Measurements from ENCODE around the gene TBCEL. TPM values are rescaled to one million over a fixed set of nuclear protein-coding genes. Genes with fewer than 3 reads are reported as not detected.

Gene TBCEL, protein sequence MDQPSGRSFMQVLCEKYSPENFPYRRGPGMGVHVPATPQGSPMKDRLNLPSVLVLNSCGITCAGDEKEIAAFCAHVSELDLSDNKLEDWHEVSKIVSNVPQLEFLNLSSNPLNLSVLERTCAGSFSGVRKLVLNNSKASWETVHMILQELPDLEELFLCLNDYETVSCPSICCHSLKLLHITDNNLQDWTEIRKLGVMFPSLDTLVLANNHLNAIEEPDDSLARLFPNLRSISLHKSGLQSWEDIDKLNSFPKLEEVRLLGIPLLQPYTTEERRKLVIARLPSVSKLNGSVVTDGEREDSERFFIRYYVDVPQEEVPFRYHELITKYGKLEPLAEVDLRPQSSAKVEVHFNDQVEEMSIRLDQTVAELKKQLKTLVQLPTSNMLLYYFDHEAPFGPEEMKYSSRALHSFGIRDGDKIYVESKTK
- total RNA-seq: 25.0 TPM
- long read RNA-seq, full-length matches to known transcripts: 5 of 8 reads
- long read RNA-seq, partial matches to known transcripts: 1 of 8 reads
- long read RNA-seq, other reads (novel, unspliced or antisense): 2 of 8 reads

DNA sequence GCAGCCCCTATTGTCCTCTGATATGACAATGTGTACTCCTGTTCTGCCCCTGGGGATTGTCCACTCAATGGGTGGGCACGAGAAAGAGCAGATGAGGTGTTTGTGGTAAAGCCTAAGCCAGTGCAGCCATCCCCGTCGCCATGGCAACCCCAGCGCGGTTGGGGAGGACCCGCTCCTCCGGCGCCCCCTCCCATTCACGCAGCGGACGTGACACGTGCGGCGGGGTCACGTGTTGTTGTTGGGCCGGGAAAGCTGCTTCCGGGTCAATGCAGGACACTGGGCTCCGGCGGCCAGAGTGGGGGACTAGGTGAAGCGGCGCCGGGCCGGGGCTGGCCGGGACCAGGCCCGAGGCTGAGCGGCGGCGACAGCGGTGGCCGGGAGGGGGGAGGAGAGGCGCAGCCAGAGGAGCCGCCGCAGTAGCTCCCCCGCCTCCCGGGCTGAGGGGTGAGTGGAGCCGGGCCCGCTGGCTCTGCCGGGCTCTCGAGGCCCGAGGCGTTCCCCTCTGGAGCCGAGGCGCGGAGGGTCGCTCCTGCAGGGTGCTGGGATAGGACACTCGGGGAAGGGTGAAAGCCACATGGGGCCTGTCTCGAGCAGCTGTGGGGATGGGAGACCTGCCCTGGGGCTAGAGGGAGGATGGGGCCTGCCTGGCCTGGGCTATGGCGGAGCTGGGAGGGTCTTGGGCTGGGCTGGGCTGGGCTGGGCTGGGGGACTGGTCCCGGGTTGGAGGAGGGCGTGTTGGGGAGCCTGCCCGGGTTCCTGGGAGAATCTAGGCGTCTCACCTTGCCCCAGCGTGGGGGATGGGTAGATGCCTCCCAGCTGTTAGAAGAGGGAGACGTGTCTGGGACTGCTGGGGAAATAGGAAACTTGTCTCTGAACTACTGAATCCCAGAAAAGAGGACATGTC is at the start of gene TBCEL:
TBCEL (plus strand) TSS at position 255 of the 904 bp plus-strand sequence. CDS start 21,589 bp downstream, outside the sequence.
- Histone ChIP-seq H3K36me3 (no peaks in the 10 kb centered on the region), H3K27me3 (ENCODE audit: low read depth) (no peaks in the 10 kb centered on the region), H3K4me1 (peaks cover 45% of the 10 kb centered on the region), H3K27ac (replicated peaks) (peak within 1 kb of the TSS; percentile 73), H3K9me3 (replicated peaks) (no peaks in the 10 kb centered on the region), H3K4me3 (peak within 1 kb of the TSS; percentile 76)
- TF ChIP-seq, protein P1, sequence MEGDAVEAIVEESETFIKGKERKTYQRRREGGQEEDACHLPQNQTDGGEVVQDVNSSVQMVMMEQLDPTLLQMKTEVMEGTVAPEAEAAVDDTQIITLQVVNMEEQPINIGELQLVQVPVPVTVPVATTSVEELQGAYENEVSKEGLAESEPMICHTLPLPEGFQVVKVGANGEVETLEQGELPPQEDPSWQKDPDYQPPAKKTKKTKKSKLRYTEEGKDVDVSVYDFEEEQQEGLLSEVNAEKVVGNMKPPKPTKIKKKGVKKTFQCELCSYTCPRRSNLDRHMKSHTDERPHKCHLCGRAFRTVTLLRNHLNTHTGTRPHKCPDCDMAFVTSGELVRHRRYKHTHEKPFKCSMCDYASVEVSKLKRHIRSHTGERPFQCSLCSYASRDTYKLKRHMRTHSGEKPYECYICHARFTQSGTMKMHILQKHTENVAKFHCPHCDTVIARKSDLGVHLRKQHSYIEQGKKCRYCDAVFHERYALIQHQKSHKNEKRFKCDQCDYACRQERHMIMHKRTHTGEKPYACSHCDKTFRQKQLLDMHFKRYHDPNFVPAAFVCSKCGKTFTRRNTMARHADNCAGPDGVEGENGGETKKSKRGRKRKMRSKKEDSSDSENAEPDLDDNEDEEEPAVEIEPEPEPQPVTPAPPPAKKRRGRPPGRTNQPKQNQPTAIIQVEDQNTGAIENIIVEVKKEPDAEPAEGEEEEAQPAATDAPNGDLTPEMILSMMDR (IDR thresholded peaks at IDR 0.05; ENCODE audit: borderline replicate concordance): no peak
- intact Hi-C loops (cut with micrococcal nuclease): loop anchor here (10.0 kb wide), 1 partner anchor 81 kb away; the partner anchor contains the start of gene TECTA
- DNase-seq: peak; percentile 90

DNA sequence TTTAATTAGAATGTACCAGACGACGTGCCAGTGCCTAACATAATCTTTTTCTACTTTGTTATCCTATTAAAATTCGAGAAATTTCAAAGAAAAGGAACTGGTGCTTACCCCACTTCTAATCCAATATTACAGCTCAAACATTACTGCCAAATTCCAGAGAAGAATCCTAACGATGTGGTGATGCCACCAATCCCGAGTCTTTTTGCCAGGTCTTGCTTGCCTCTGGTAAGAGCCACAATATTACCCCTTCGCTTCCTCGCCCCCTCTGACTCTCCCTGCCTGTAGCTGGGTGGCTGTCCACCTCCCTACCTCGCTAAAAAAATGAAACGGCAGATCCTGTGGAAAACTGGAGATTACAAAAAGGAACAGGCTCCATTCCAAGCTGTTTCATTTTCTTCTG is 49.4 kb upstream of the TBCEL start:
- Histone ChIP-seq H3K27me3 (ENCODE audit: low read depth) (peaks cover 67% of the 10 kb centered on the region), H3K9me3 (replicated peaks) (no peaks in the 10 kb centered on the region), H3K36me3 (no peaks in the 10 kb centered on the region), H3K4me1 (peaks cover 3% of the 10 kb centered on the region), H3K27ac (replicated peaks) (no peak overlapping the region), H3K4me3 (no peak overlapping the region)
- TF ChIP-seq, protein P1 (IDR thresholded peaks at IDR 0.05; ENCODE audit: borderline replicate concordance): no peak
- no peak for DNase-seq
- intact Hi-C loops (cut with micrococcal nuclease): no loop called here

DNA sequence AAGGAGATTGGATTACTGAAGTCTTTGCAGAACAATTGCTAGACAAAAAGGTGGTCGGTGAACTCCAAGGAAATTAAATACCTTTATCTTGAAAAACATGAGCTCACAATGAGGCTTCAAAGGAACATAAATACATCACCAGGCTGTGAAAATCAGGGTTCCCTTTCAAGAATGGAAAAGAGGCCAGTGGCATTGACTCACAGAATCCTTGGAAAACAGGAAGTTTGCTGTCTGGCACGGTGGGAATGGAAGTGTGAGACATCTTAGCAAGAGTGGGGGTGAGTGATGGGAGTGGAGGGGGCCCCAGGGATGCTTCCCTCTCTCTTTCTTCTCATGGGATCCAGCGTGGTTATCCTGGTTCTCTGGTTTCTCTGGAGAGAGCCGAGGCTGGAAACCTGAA is 48.9 kb upstream of the TBCEL start:
- H3K9me3 ChIP-seq (replicated peaks): no peaks in the 10 kb centered on the region

DNA sequence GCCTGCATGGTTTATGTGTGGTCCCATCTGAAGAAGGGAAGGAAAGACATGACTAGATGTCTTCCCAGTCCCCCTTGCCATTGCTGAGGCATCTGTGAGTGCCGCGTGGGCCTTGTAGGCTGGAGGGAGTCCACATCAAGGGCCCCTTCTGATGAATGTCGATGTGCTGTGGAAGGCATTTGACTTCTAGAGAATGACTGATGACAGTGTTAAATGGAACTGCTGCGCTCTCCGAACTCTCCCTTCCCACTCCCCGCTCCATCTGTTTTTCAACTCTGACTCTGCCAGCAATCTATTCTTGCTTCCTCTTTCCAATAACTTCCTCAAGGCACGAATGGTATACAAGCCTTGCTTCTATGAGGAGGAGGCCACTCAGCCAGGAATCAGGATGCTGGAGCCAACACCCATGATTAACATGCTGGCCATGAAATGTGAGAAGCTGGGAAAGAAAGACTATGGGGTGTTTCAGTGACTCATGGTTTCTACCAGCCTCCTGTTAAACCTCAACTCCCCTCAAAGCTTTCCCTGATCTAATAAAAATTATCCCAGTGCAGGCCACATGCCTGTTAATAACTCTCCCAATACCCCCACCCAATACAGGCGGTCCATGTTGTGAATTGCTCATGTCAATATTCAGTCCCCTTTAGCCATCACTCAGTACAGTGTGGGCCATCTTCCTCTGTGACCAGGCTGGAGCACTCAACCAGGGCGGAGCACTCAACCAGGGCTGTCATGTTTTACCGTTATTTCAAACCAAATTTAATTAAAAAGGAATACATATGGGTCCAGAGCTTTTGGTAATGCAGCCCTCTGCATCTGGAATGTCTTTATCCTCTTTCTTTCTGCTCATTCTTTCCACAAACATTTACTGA is 46.4 kb upstream of the TBCEL start:
- intact Hi-C loops (cut with micrococcal nuclease): no loop called here
- TF ChIP-seq, protein P1 (IDR thresholded peaks at IDR 0.05; ENCODE audit: borderline replicate concordance): no peak
- H3K27me3 ChIP-seq (ENCODE audit: low read depth): peaks cover 44% of the 10 kb centered on the region
- DNase-seq: no peak
- no peak overlapping the region for H3K4me3 ChIP-seq
- H3K9me3 ChIP-seq (replicated peaks): no peaks in the 10 kb centered on the region
- peaks cover 3% of the 10 kb centered on the region for H3K4me1 ChIP-seq
- H3K27ac ChIP-seq (replicated peaks): no peak overlapping the region
- no peaks in the 10 kb centered on the region for H3K36me3 ChIP-seq

More for the DNA sequence above, 48.9 kb upstream of the TBCEL start:
- no peaks in the 10 kb centered on the region for H3K36me3 ChIP-seq
- H3K4me3 ChIP-seq: no peak overlapping the region
- TF ChIP-seq, protein P1 (IDR thresholded peaks at IDR 0.05; ENCODE audit: borderline replicate concordance): no peak
- DNase-seq: no peak
- peaks cover 3% of the 10 kb centered on the region for H3K4me1 ChIP-seq
- H3K27me3 ChIP-seq (ENCODE audit: low read depth): peaks cover 65% of the 10 kb centered on the region
- intact Hi-C loops (cut with micrococcal nuclease): no loop called here
- no peak overlapping the region for H3K27ac ChIP-seq (replicated peaks)

Data from left ventricle myocardium inferior (tissue), 1 donor.